ENCODE data around the gene MSRB3.

Gene MSRB3

DNA sequence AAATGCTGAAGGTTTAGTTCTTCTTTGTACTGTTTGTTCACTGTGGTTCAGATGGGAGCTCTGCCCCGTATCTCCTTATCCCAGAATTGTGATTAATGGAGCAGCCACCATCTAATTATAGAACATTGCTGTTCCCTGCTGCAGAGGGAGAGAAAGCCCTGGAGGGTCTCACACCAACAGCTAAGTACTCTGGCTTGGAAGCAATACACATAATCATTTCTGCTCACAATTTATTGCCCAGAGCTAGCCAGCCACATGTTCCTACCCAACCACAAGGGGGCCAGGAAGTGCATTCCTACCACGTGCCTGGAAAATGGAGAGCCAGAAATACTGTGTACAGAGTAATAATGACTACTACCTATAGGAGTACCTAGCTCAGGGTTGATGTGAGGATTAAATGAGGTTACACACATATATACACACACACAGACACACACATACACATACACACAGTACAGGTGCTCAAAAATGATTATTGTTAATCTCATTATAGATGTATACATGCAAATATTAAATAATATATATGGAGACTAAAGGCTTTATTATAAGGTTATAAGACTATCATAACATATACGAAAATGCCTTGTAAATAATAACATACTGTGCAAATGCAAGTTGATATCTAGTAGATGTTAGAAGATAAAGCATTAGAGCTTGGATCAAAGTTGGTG is 22.3 kb downstream of the MSRB3 start:
- TF ChIP-seq CTCF (IDR thresholded peaks at IDR 0.05; ENCODE audit: low read depth, low read length), result peak; percentile 45
- DNase-seq (ENCODE audit: low read depth in 2 of 2), result peak in 1 of 2 donors; percentile 51

DNA sequence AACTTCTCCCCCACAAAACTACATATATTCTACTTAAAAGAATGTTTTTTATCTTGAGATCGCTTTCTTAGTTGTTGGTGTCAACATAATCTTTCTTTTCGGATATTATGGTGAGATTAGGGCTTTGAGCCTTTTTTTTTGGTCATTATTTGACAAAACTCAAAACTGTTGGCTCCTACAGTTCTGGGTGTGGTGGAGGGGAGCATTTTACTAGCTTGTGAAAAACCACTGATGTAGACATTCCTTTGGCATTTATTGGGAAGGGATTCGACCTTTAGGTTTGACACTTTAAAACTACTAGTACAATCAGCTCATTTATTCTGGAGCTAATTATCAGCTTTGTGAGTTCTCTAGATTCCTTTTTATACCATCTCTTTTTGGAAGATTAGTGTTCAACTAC is 24.4 kb downstream of the MSRB3 start:
- DNase-seq (ENCODE audit: low read depth in 2 of 2), result no peak
- TF ChIP-seq CTCF (IDR thresholded peaks at IDR 0.05; ENCODE audit: low read depth, low read length), result no peak
- no peak overlapping the region for H3K4me3 ChIP-seq (replicated peaks in 1 of 2; ENCODE audit: low read depth in 2 of 2, low read length in 2 of 2)

More for the DNA sequence above, 22.3 kb downstream of the MSRB3 start:
- no peak overlapping the region for H3K4me3 ChIP-seq (replicated peaks in 1 of 2; ENCODE audit: low read depth in 2 of 2, low read length in 2 of 2)

DNA sequence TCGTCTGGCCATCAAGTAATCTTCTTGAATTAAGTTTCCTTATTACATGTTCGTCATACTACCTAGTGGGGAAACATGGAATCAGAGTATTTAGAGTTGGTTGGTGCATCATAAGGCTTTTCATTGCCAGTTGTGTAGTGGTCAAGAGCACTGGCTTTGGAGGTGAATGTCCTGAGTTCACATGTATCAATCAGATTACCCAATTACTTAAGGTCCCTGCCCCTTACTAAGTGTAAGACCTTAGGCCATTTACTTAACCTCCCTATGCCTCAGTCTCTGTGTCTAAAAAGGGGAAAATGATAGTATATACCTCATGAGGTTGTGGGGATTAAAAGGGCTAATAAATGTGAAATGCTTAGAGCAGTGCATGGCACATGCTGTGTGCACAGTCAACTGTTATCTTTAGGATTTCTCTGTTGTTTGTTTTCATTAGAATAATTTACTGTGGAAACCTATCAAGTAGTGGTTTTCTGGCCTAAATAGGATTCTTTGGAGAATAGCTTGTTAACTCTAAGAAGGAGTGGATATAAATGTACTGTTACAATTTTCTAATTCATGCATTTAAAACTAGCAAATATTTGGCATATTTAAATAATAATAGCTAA is 27.0 kb downstream of the MSRB3 start:
- H3K4me3 ChIP-seq (replicated peaks in 1 of 2; ENCODE audit: low read depth in 2 of 2, low read length in 2 of 2), result no peak overlapping the region
- DNase-seq (ENCODE audit: low read depth in 2 of 2), result no peak
- no peak for TF ChIP-seq CTCF (IDR thresholded peaks at IDR 0.05; ENCODE audit: low read depth, low read length)

DNA sequence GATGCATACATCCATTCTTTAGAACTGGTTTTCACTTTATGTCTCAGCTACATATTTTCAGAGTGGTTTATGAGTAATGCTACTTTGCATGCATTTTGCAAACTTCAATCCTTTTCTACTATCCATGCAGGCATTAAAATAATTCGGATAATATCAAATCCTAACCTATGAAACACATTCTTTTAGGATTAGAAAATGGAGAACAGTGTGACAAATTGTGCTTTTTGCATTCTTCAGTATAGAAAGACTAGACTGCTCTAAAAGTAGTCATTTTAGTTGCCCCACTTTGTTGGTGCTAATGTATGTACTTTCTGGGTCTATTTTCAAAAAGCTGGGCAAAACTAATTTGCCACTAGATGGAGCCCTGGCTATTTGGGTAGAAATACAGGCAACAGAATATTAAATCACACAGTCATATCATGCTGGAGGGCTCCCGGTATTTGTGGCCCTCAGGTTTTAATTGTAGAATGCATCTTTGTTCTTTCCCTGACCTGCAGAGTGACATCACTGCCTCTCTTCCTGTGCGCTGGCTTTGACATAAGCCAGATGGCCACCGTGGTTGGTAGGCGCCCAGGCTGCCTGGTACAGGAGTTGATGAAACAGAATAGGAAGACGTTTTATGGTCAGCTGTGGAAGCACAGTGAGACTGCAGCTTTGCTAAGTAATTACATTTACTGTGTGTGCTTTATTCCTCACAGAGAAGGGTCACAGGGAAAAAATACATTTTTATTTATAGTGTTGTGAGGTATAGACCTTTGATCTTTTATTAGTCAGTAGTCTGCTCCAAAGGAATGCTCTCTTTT is 28.1 kb downstream of the MSRB3 start:
- DNase-seq (ENCODE audit: low read depth in 2 of 2), result peak; percentile 80 to 87
- no peak overlapping the region for H3K4me3 ChIP-seq (replicated peaks in 1 of 2; ENCODE audit: low read depth in 2 of 2, low read length in 2 of 2)
- TF ChIP-seq CTCF (IDR thresholded peaks at IDR 0.05; ENCODE audit: low read depth, low read length), result peak; percentile 71

- no peak for TF ChIP-seq CTCF (IDR thresholded peaks at IDR 0.05; ENCODE audit: low read depth, low read length)
- H3K4me3 ChIP-seq (replicated peaks in 1 of 2; ENCODE audit: low read depth in 2 of 2, low read length in 2 of 2), result no peak overlapping the region
Observed at GRCh38 chr12:65307169-65307501, 28.7 kb downstream of the MSRB3 start.

GRCh38 chr12:65308006-65308405 is 29.5 kb downstream of the MSRB3 start:
- no peak overlapping the region for H3K4me3 ChIP-seq (replicated peaks in 1 of 2; ENCODE audit: low read depth in 2 of 2, low read length in 2 of 2)
- no peak for TF ChIP-seq CTCF (IDR thresholded peaks at IDR 0.05; ENCODE audit: low read depth, low read length)
- peak; percentile 14 to 62 for DNase-seq (ENCODE audit: low read depth in 2 of 2)

More at GRCh38 chr12:65307169-65307501, 28.7 kb downstream of the MSRB3 start:
- no peak for DNase-seq (ENCODE audit: low read depth in 2 of 2)
